ENCODE results near the gene ACAN. TPM values are rescaled to one million over a fixed set of nuclear protein-coding genes. Genes with fewer than 3 reads are reported as not detected.

The ACAN gene
- total RNA-seq, 1 donor from 2014 or later = 2.0 TPM

DNA sequence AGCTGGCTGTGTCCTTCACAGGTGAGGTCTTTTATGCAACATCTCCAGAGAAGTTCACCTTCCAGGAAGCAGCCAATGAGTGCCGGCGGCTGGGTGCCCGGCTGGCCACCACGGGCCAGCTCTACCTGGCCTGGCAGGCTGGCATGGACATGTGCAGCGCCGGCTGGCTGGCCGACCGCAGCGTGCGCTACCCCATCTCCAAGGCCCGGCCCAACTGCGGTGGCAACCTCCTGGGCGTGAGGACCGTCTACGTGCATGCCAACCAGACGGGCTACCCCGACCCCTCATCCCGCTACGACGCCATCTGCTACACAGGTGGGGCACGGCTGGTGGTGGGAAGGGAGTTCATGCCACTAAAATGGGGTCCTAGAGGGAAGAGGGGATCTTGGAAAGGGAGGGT, 40.1 kb downstream of the ACAN start:
- Mint-ChIP-seq H3K4me3 (ENCODE audit: low read depth) (no peak overlapping the region), H3K27me3 (no peaks in the 10 kb centered on the region), H3K9me3 (ENCODE audit: low read depth) (no peaks in the 10 kb centered on the region), H3K27ac (no peak overlapping the region), H3K4me1 (ENCODE audit: low read depth) (no peaks in the 10 kb centered on the region), H3K36me3 (ENCODE audit: insufficient read depth) (no peaks in the 10 kb centered on the region)
- DNase-seq (ENCODE audit: low spot score, unreplicated experiment) = no peak
- TF ChIP-seq, protein P1, sequence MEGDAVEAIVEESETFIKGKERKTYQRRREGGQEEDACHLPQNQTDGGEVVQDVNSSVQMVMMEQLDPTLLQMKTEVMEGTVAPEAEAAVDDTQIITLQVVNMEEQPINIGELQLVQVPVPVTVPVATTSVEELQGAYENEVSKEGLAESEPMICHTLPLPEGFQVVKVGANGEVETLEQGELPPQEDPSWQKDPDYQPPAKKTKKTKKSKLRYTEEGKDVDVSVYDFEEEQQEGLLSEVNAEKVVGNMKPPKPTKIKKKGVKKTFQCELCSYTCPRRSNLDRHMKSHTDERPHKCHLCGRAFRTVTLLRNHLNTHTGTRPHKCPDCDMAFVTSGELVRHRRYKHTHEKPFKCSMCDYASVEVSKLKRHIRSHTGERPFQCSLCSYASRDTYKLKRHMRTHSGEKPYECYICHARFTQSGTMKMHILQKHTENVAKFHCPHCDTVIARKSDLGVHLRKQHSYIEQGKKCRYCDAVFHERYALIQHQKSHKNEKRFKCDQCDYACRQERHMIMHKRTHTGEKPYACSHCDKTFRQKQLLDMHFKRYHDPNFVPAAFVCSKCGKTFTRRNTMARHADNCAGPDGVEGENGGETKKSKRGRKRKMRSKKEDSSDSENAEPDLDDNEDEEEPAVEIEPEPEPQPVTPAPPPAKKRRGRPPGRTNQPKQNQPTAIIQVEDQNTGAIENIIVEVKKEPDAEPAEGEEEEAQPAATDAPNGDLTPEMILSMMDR (IDR thresholded peaks at IDR 0.05; ENCODE audit: unreplicated experiment) = no peak

DNA sequence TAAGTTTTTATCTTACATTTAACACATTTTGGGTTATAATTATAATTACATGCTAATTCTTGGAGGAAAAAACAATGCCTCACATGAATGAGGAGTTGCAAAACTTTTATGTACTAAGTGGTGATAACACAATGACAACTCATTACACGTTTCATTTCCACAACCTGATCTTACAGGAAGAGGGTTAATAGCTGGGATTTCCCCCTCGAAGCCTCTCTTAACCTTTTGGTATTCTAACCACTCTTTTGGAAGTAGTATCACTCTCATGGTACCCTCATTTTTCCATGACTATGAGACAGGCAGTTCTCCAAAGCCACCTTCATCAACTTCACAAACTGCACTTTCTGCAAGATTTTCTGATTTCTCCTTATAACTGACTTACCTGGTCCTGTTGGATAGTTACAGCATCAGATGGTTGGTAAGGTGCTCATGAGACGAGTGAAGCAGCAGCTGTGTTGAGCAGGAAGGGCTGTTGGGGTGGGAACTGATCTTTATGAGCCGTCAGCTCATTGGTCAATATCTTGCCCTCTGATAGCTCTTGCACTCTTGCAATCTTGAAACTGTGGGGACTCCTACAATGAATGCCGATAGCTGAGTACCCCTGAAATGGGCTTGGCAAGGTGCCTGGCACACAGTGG, 41.6 kb downstream of the ACAN start:
- Mint-ChIP-seq H3K4me1 (ENCODE audit: low read depth) (no peaks in the 10 kb centered on the region), H3K9me3 (ENCODE audit: low read depth) (no peaks in the 10 kb centered on the region), H3K36me3 (ENCODE audit: insufficient read depth) (no peaks in the 10 kb centered on the region), H3K4me3 (ENCODE audit: low read depth) (no peak overlapping the region), H3K27me3 (no peaks in the 10 kb centered on the region), H3K27ac (no peak overlapping the region)
- no peak for DNase-seq (ENCODE audit: low spot score, unreplicated experiment)
- TF ChIP-seq, protein P1 (IDR thresholded peaks at IDR 0.05; ENCODE audit: unreplicated experiment) = no peak

DNA sequence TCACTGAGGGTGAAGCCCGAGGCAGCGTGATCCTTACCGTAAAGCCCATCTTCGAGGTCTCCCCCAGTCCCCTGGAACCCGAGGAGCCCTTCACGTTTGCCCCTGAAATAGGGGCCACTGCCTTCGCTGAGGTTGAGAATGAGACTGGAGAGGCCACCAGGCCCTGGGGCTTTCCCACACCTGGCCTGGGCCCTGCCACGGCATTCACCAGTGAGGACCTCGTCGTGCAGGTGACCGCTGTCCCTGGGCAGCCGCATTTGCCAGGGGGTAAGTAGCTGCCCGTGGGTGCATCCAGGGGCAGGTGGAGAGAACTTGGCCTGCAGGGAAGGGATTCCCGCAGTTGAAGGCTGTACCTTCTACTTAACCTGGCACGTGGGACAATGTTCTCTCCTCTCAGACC, 42.4 kb downstream of the ACAN start:
- no peak for DNase-seq (ENCODE audit: low spot score, unreplicated experiment)
- TF ChIP-seq, protein P1 (IDR thresholded peaks at IDR 0.05; ENCODE audit: unreplicated experiment) = no peak
- no peak overlapping the region for H3K4me3 Mint-ChIP-seq (ENCODE audit: low read depth)
- no peaks in the 10 kb centered on the region for H3K9me3 Mint-ChIP-seq (ENCODE audit: low read depth)
- H3K27ac Mint-ChIP-seq = no peak overlapping the region
- H3K27me3 Mint-ChIP-seq = no peaks in the 10 kb centered on the region
- H3K36me3 Mint-ChIP-seq (ENCODE audit: insufficient read depth) = no peaks in the 10 kb centered on the region
- H3K4me1 Mint-ChIP-seq (ENCODE audit: low read depth) = no peaks in the 10 kb centered on the region

DNA sequence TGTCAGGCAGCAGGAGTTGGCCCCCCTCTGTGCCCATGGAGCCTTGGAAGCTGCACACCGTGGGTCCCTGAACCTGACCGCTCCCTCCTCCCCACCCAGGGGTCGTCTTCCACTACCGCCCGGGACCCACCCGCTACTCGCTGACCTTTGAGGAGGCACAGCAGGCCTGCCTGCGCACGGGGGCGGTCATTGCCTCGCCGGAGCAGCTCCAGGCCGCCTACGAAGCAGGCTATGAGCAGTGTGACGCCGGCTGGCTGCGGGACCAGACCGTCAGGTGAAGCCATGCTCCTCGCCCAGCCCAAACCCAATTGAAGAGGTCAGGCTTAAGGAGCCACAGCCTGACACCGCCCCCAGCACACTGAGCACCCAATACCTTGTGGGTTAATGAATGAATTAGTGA, 43.9 kb downstream of the ACAN start:
- no peaks in the 10 kb centered on the region for H3K4me1 Mint-ChIP-seq (ENCODE audit: low read depth)
- H3K27me3 Mint-ChIP-seq = no peaks in the 10 kb centered on the region
- no peak for DNase-seq (ENCODE audit: low spot score, unreplicated experiment)
- TF ChIP-seq, protein P1 (IDR thresholded peaks at IDR 0.05; ENCODE audit: unreplicated experiment) = no peak
- no peak overlapping the region for H3K4me3 Mint-ChIP-seq (ENCODE audit: low read depth)
- H3K27ac Mint-ChIP-seq = no peak overlapping the region
- H3K9me3 Mint-ChIP-seq (ENCODE audit: low read depth) = no peaks in the 10 kb centered on the region
- H3K36me3 Mint-ChIP-seq (ENCODE audit: insufficient read depth) = no peaks in the 10 kb centered on the region

DNA sequence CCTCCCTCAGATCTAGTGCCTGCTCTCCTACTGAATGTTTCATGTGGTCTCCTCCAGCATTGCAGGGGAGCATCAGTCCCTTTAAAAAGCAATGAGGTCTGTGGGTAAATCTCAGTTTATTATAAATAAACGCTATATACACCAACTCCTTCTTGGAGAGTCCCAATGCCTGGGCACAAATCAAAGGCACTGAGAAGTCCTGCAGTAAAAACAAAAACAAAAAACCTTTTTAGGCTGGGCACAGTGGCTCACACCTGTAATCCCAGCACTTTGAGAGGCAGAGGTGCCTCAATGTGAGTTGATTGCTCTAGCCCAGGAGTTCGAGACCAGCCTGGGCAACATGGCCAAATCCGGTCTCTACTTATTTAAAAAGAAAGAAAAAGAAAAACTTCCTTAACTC, 45.0 kb downstream of the ACAN start:
- H3K4me3 Mint-ChIP-seq (ENCODE audit: low read depth) = no peak overlapping the region
- H3K9me3 Mint-ChIP-seq (ENCODE audit: low read depth) = no peaks in the 10 kb centered on the region
- no peaks in the 10 kb centered on the region for H3K27me3 Mint-ChIP-seq
- no peak for DNase-seq (ENCODE audit: low spot score, unreplicated experiment)
- no peaks in the 10 kb centered on the region for H3K4me1 Mint-ChIP-seq (ENCODE audit: low read depth)
- TF ChIP-seq, protein P1 (IDR thresholded peaks at IDR 0.05; ENCODE audit: unreplicated experiment) = no peak
- no peaks in the 10 kb centered on the region for H3K36me3 Mint-ChIP-seq (ENCODE audit: insufficient read depth)
- no peak overlapping the region for H3K27ac Mint-ChIP-seq

Measured in progenitor cell of endocrine pancreas (in vitro differentiated cells).